GM21526 (cell line): ENCODE results near the gene KRT86.

ENCODE experiments used
- ATAC-seq: cut with Tn5 transposase; IDR thresholded peaks from one replicate; pipeline ENCODE4 v1.9.1; 2021; ENCODE audit warnings: moderate library complexity; ENCODE audit not compliant: unreplicated experiment, low FRiP score

Gene KRT86

DNA sequence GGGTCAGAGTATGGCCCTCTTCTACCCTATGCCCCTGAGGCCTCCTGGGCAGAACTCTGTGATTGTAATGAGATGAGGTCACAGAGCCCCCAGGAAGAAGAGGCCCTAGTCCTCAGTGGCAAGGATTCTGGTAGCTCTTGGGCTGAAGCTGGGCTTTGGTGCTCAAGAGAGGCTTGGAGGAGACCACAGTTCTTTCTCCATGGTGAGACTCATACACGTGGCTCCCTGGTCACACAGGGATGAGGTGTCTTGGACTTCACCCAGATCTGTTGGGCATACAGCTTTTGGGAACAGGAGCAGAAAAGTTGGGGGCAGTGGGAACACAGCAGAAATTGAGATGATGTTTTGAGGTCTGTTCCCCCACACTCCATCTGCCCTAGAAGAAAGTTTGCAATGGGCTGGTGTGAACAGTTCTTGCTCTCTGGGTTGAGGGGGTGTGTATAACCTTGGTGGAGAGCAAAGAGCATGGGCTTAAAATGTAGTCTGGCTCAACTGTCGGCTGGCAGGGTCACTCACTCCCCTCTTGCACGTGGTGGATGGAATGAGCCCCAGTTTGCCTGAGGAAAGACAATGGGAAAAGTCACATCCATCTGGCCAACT lies at the start of gene KRT86:
Gene KRT86 (plus strand): TSS at position 125 of the 600 bp plus-strand sequence. CDS start 27,272 bp downstream, outside the sequence.
- no peak for ATAC-seq

DNA sequence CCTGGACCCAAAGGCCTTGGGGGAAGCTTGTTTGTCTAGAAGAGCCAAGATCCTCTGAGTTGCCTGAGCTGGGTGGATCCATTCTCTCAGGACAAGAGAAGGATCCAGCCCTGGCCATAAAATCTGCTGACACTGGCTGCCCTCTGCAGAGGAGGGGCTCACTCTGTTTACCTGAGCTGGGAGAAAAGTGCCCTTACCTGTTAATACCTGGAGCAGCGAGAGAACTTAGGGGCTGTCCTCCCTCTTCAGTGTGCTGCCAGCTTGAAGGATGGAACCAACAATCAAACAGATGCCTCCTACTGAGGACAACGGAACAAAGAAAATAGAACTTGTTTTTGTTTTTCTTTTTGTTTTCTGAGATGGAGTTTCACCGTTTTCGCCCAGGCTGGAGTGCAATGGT lies 48.7 kb upstream of the KRT86 start:
- no peak for ATAC-seq

GRCh38 chr12:52226446-52226845 lies 48.0 kb upstream of the KRT86 start:
- no peak for ATAC-seq

DNA sequence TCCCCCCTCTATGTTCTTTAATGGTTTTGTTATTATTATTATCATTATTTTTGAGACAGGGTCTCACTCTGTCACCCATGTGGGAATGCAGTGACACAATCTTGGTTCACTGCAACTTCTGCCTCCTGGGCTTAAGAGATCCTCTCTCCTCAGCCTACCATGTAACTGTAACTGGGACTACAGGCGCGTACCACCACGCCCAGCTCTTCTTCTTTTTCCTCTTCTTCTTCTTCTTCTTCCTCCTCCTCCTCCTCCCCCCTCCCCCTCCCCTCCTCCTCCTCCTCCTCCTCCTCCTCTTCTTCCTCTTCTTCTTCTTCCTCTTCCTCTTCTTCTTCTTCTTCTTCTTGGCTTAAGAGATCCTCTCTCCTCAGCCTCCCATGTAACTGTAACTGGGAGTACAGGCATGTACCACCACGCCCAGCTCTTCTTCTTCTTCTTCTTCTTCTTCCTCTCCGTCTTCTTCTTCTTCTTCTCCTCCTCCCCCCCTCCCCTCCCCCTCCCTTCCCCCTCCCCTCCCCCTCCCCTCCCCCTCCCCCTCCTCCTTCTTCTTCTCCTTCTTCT lies 46.8 kb upstream of the KRT86 start:
- no peak for ATAC-seq

GRCh38 chr12:52228366-52228765 lies 46.1 kb upstream of the KRT86 start:
- ATAC-seq, result no peak

GRCh38 chr12:52228931-52229330 lies 45.5 kb upstream of the KRT86 start:
- ATAC-seq, result no peak

- ATAC-seq, result no peak
Measured at GRCh38 chr12:52229836-52230343, 44.6 kb upstream of the KRT86 start.

- no peak for ATAC-seq
Measured at GRCh38 chr12:52230364-52231281, 43.8 kb upstream of the KRT86 start.

DNA sequence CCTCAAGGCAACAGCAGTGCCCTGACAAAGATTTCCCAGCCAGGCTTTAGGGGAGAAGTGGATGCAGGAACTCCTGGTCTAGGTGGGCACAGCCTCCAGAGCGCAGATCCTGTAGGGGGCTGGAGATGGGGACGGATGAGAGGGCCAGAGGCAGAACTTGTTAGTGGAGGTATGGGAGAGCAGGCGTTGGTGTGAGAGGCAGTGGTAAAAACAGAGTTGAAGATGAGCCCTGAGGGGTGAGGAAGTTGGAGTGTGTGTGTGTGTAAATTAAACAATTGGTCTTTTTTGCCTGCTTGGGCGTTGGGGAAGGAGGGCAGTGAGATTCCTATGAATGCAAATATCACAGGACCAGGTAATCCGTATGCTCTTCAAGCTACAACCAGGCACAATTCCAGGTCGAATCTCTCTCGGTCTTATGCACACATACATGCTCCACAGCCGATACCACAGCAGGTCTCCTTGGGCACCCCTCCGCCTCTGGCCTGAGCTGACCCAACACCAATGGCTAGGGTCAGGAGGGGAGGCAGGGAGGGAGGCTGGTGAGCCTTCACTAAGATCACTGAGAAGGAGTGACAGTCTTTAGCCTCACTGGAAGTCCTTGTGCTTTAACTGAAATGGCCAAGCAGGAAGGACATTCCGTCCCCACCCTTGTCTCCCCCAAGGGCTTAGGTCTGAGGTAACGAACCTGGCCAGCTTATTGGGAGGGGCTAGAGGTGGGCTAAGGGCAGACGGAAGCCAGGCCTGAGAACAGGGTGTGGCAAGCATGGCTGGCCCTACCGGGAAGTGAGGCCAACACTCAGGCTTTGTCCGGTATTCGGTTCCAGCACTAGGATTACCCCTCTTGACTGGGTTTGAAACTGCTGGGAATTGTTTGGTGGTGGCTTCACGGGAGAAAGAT lies 42.9 kb upstream of the KRT86 start:
- ATAC-seq, result no peak

GRCh38 chr12:52232203-52232673 lies 42.2 kb upstream of the KRT86 start:
- no peak for ATAC-seq

- no peak for ATAC-seq
Measured at GRCh38 chr12:52232674-52233461, 41.6 kb upstream of the KRT86 start, which contains the start of gene KRT7. Gene KRT7 (plus strand): TSS chr12:52233243. CDS start chr12:52233297, 54 bp downstream.

DNA sequence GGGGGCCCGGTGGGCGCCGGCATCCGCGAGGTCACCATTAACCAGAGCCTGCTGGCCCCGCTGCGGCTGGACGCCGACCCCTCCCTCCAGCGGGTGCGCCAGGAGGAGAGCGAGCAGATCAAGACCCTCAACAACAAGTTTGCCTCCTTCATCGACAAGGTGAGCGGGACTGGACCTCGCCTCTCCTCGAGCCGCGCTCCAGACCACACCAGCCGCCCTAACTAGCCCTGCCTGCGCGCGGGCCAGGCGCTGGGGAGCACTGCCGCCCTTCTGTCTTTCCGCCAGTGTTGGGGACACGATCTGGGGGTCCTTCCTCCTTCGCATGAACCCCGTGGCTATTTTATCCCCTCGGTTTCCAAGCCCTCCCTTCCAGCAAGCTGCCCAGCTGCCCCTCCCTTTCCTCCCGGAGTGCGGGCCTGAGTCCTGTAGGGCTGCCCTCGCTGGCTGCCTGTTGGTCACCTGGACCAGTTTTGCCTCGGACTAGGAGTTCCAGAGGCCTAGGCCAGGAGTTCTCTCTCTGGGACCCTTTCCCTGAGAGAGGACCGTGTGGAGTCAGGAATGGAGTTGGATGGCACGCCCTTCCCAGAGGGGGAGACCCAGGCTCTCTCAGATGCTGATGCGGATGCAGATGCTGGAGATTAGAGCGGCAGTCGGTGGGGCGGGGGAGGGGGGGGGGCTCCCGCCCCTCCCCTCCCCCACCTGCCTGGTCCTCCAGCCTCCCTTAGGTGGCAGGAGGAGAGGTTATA lies 40.8 kb upstream of the KRT86 start:
- no peak for ATAC-seq

DNA sequence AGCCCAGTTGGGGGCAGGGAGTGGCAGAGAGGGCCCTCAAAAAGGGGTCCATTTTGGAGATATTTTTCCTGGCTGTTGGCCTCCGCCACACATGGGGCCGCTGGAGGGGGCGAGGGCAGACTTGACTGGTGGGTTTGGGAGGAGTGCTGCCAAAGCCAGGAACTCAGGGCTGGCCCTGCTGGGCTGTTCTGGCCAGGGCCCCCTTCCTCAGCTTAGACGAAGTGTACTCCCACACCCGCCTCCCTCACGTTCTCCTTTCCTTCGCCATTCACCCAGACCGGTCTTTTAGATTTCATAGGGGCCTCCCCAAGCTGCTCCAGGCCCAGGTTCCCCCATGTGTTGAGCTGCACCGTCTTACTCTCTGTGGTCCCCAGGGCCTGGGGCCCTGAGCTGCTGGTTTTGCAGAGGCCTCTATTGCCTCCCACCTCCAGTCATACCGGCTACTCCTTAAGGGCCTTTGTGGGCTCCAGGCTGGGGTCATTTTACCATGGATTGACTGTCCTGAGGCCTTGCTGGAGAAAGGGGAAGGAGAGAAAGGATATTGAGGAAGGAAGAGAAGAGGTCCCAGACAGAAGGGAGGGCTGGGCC lies 40.1 kb upstream of the KRT86 start:
- ATAC-seq, result no peak

GRCh38 chr12:52235001-52235764 lies 39.3 kb upstream of the KRT86 start:
- ATAC-seq, result no peak

GRCh38 chr12:52235822-52236361 lies 38.6 kb upstream of the KRT86 start:
- no peak for ATAC-seq

DNA sequence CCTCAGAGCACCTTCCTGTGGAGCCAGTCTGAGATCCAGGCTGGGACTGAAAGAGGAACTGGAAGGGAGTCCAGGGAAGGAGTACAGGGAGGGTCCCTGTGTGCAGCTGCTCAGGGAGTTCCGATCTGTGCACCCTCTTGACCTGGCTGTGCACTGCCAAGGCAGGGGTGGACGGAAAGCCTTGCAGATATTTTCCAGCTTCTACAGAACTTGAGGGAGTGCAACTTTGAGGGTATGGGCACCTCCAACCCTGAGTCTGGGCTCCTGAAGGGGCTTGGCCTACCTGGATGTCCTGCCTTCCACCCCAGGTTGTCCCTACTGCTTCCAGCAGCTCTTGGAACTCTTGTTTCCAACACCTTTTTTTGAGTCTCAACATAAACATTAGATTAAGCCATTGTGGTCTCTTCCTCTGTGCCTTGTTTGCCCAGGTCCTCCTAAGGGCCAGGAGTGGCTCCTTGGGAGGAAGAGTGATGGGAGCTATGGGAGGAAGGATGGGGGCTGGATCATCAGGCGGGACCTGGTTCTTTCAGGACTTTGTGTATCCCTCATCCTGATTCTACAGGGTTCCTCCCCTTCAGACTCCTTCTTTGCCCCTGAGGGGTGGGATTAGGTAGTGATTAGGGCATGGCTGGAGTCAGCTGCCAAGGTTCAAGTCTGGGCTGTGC lies 37.9 kb upstream of the KRT86 start:
- no peak for ATAC-seq
